ENCODE data around the gene MPZL2. TPM values are rescaled to one million over a fixed set of nuclear protein-coding genes. Genes with fewer than 3 reads are reported as not detected.

Gene MPZL2
- total RNA-seq, 1 experiment from 2014 or later = 0.26 TPM

- TF ChIP-seq CTCF (conservative IDR thresholded peaks at IDR 0.05) = no peak
Observed at GRCh38 chr11:118260353-118260752, 3.7 kb downstream of the MPZL2 start.

More at GRCh38 chr11:118260353-118260752, 3.7 kb downstream of the MPZL2 start:
- no peaks in the 10 kb centered on the region; the same call in none of the 2 replicates for H3K4me1 ChIP-seq (ENCODE audit: insufficient read depth, low read length)
- H3K27me3 ChIP-seq (ENCODE audit: insufficient read depth, low read length) = peaks cover 4% of the 10 kb centered on the region; the same call in 1 of the 2 replicates
- H3K56ac ChIP-seq (ENCODE audit: insufficient read length, low read depth, low read length) = no peak overlapping the region
- Mint-ChIP-seq H3K9me3 (no peaks in the 10 kb centered on the region; a peak in 2 of 5 replicates), H3K36me3 (ENCODE audit: insufficient read depth in 1 of 3, low read depth in 3 of 3) (no peaks in the 10 kb centered on the region), H3K4me3 (no peak overlapping the region), H3K27ac (no peak overlapping the region), H3K4me1 (peaks cover 21 to 32% of the 10 kb centered on the region in 2 experiments), H3K27me3 (ENCODE audit: low read depth) (peaks cover 83% of the 10 kb centered on the region)
- no peak overlapping the region for H2AFZ ChIP-seq (ENCODE audit: low read length)
- H2BK5ac ChIP-seq (ENCODE audit: insufficient read length, low read length) = no peak overlapping the region
- H3K9me3 ChIP-seq (ENCODE audit: control insufficient read depth, low read depth, low read length) = no peaks in the 10 kb centered on the region
- no peak overlapping the region for H2BK12ac ChIP-seq (ENCODE audit: insufficient read length, low read depth, low read length)
- no peak overlapping the region for H3K27ac ChIP-seq (ENCODE audit: insufficient read length, low read depth, low read length)
- H3K23me2 ChIP-seq (ENCODE audit: insufficient read length, low read depth, low read length, poor library complexity, severe bottlenecking) = peaks cover 4% of the 10 kb centered on the region
- H3T11ph ChIP-seq (ENCODE audit: low read length) = no peak overlapping the region
- no peak overlapping the region for H4K5ac ChIP-seq (ENCODE audit: insufficient read length, low read depth, low read length)
- no peak overlapping the region for H2AK5ac ChIP-seq (ENCODE audit: insufficient read length, low read length)
- DNase-seq = no peak
- H3K9ac ChIP-seq (ENCODE audit: extremely low read depth, insufficient read length, low read length) = no peak overlapping the region
- H4K20me1 ChIP-seq (ENCODE audit: control insufficient read depth, insufficient read depth, insufficient read length) = no peaks in the 10 kb centered on the region
- H3K14ac ChIP-seq (ENCODE audit: insufficient read depth, low read length) = no peak overlapping the region
- no peak overlapping the region for H4K91ac ChIP-seq (ENCODE audit: insufficient read length, low read depth, low read length)
- no peak overlapping the region for H2BK15ac ChIP-seq (ENCODE audit: low read depth, low read length)
- no peaks in the 10 kb centered on the region for H3K79me2 ChIP-seq (ENCODE audit: insufficient read depth, low read length)
- no peak overlapping the region for H2BK20ac ChIP-seq (ENCODE audit: low read depth, low read length, poor library complexity, severe bottlenecking)
- H3K18ac ChIP-seq (ENCODE audit: insufficient read length, low read depth, low read length) = no peak overlapping the region
- no peak overlapping the region for H2BK120ac ChIP-seq (ENCODE audit: low read depth, low read length, poor library complexity, severe bottlenecking)
- H3K79me1 ChIP-seq (ENCODE audit: insufficient read depth, low read depth, low read length, poor library complexity, severe bottlenecking) = no peaks in the 10 kb centered on the region
- no peak overlapping the region for H3K4me2 ChIP-seq (ENCODE audit: insufficient read depth, insufficient read length, low read length)
- no CpG with 5 or more reads among the region's 3 CpGs for WGBS (ENCODE audit: extremely low coverage, insufficient read length, low lambda C conversion rate)
- no peak overlapping the region for H4K8ac ChIP-seq (replicated peaks; ENCODE audit: insufficient read length, low read depth, low read length)
- no peak overlapping the region for H3K23ac ChIP-seq (ENCODE audit: insufficient read length, low read depth, low read length)
- no peak overlapping the region for H3K4ac ChIP-seq (ENCODE audit: low read depth, low read length)

Measured in H9 (cell line).